Right lobe of liver (tissue), 6 donors: ENCODE data around the gene ABCD4. TPM values are rescaled to one million over a fixed set of nuclear protein-coding genes. Genes with fewer than 3 reads are reported as not detected.
A peak's percentile ranks its signal among the peaks of the same experiment; 100 is the strongest.

ENCODE experiments used
- ATAC-seq, 4 donors: fragments of 200-7000 bp; cut with Tn5 transposase; one replicate each; pipeline ENCODE4 v1.9.1; 2020; ENCODE audit warnings: mild to moderate bottlenecking in 4 of 4, moderate library complexity in 4 of 4
- DNase-seq, 3 donors: peaks; one replicate each; pipeline ENCODE4 v3.0.0-alpha.2; 2020
- H3K27ac ChIP-seq, 3 donors: fragments of 200-600 bp; one replicate each; pipeline ENCODE4 v1.8.0; 2022
- H3K27me3 ChIP-seq, 2 donors: fragments of 200-600 bp; one replicate each; pipeline ENCODE4 v1.8.0; 2022
- H3K36me3 ChIP-seq, 4 donors: fragments of 200-600 bp; sonication (generic) in 1 of 4; one replicate each; pipeline versions ENCODE4 v1.5.1 to v1.8.0; 2017 to 2022; ENCODE audit warnings: control low read depth in 1 of 4
- H3K4me1 ChIP-seq, 4 donors: fragments of 200-600 bp; sonication (generic) in 1 of 4; one replicate each; pipeline versions ENCODE4 v1.5.1 to v1.8.0; 2017 to 2022; ENCODE audit warnings: control low read depth in 1 of 4
- H3K4me3 ChIP-seq, 3 donors: fragments of 200-600 bp; one replicate each; pipeline ENCODE4 v1.8.0; 2022
- H3K9me3 ChIP-seq, 4 donors: fragments of 200-600 bp; sonication (generic) in 1 of 4; one replicate each; pipeline versions ENCODE4 v1.5.1 to v1.8.0; 2017 to 2022; ENCODE audit warnings: control low read depth in 1 of 4
- POLR2A ChIP-seq: fragments of 450-650 bp; IDR thresholded peaks from one replicate; pipeline ENCODE4 v1.6.1; 2017; ENCODE audit warnings: antibody characterized with exemption, mild to moderate bottlenecking
- WGBS: methylation state at CpG from one replicate; pipeline ENCODE4 v1.1.6; 2018; ENCODE audit warnings: low coverage, low lambda C conversion rate; ENCODE audit not compliant: insufficient coverage; ENCODE audit errors: missing lambda C conversion rate; 5-methylcytosine and 5-hydroxymethylcytosine counted together
- intact Hi-C, 2 donors: fragments of 100-400 bp; cut with DNase I; formaldehyde crosslinking; loops; one replicate each; pipeline versions ENCODE4 v1.11.2 to v1.14.1; 2022
- total RNA-seq, 6 experiments: library from RNA; depleted of rRNA in 2 of 6; stranded (reverse); fragments of >200 nt in 2 of 6; fragmentation: NEBNext Ultra II Directional in 3 of 6; extraction: Animal tissue kit (Norgen Biotek cat#: 25700) in 3 of 6; gene quantifications; one replicate each; pipeline versions ENCODE4 v1.1.0 to v1.2.4, GENCODE V29; 2016 to 2023
- TF ChIP-seq, protein P1 (sequence below), 4 donors: fragments of 200-600 bp in 3 of 4; fragments of 450-650 bp in 1 of 4; IDR thresholded peaks; one replicate each; pipeline versions ENCODE4 v1.5.1 to v1.8.0; 2016 to 2022; ENCODE audit warnings: antibody characterized with exemption in 4 of 4, mild to moderate bottlenecking in 2 of 4
- donor health status: DM: no; HTN: yes; CAD: no.
- donor health status: DM: no; HTN: no; CAD: no.
- donor health status: DM: no; HTN: no; CAD: no.
- donor health status: DM: no; HTN: yes; CAD: no.
- donor health status: DM: no; HTN: yes; CAD: no.

The ABCD4 gene
- total RNA-seq, 6 experiments from 2014 or later: 20.3 to 39.3 (median 32.2) TPM

DNA sequence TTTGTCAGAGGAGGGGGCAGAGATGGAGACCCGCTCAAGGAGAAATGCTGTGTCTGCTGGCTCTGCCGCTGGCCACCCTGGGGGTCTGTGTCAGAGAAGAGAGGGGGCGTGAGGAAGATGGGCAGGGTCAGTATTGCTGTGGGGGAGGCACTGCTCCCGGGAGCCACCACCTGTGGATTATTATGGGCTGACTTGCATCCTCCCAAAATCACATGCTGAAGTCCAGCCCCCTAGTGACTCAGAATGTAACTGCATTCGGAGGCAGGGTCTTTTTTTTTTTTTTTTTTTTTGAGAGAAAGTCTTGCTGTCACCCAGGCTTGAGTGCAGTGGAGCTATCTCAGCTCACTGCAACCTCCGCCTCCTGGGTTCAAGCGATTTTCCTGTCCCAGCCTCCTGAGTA, 12.3 kb downstream of the ABCD4 start:
- H3K9me3 ChIP-seq: no peaks in the 10 kb centered on the region
- peak in 1 of 4 donors; percentile 28 for ATAC-seq
- H3K4me3 ChIP-seq: no peak overlapping the region
- no peaks in the 10 kb centered on the region for H3K4me1 ChIP-seq
- no peaks in the 10 kb centered on the region for H3K27me3 ChIP-seq
- DNase-seq: no peak
- 74% methylated on average over 4 of the region's 7 CpGs for WGBS
- no peak overlapping the region for H3K27ac ChIP-seq
- peaks cover 0 to 60% (median 26%) of the 10 kb centered on the region in 4 donors for H3K36me3 ChIP-seq
- TF ChIP-seq POLR2A: no peak
- TF ChIP-seq, protein P1, sequence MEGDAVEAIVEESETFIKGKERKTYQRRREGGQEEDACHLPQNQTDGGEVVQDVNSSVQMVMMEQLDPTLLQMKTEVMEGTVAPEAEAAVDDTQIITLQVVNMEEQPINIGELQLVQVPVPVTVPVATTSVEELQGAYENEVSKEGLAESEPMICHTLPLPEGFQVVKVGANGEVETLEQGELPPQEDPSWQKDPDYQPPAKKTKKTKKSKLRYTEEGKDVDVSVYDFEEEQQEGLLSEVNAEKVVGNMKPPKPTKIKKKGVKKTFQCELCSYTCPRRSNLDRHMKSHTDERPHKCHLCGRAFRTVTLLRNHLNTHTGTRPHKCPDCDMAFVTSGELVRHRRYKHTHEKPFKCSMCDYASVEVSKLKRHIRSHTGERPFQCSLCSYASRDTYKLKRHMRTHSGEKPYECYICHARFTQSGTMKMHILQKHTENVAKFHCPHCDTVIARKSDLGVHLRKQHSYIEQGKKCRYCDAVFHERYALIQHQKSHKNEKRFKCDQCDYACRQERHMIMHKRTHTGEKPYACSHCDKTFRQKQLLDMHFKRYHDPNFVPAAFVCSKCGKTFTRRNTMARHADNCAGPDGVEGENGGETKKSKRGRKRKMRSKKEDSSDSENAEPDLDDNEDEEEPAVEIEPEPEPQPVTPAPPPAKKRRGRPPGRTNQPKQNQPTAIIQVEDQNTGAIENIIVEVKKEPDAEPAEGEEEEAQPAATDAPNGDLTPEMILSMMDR (IDR thresholded peaks at IDR 0.05): peak in 3 of 4 donors; percentile 15 to 32 (median 31)
- intact Hi-C loops: no loop called here

GRCh38 chr14:74289801-74290200, 12.9 kb downstream of the ABCD4 start:
- no peak for TF ChIP-seq POLR2A
- TF ChIP-seq, protein P1 (IDR thresholded peaks at IDR 0.05): no peak
- intact Hi-C loops: no loop called here
- WGBS: 50% methylated on average over 2 of the region's 5 CpGs
- Histone ChIP-seq H3K4me1 (no peaks in the 10 kb centered on the region), H3K27me3 (no peaks in the 10 kb centered on the region), H3K36me3 (peaks cover 0 to 66% (median 28%) of the 10 kb centered on the region in 4 donors), H3K4me3 (no peak overlapping the region), H3K27ac (no peak overlapping the region), H3K9me3 (no peaks in the 10 kb centered on the region)
- ATAC-seq (no peak), DNase-seq (no peak)

- WGBS: no CpG with 5 or more reads among the region's 7 CpGs
- DNase-seq: no peak
- Histone ChIP-seq H3K36me3 (peaks cover 0 to 58% (median 30%) of the 10 kb centered on the region in 4 donors), H3K4me1 (no peaks in the 10 kb centered on the region), H3K4me3 (no peak overlapping the region), H3K9me3 (no peaks in the 10 kb centered on the region), H3K27me3 (no peaks in the 10 kb centered on the region), H3K27ac (no peak overlapping the region)
- intact Hi-C loops: no loop called here
- ATAC-seq: no peak
- TF ChIP-seq POLR2A: no peak
- TF ChIP-seq, protein P1 (IDR thresholded peaks at IDR 0.05): no peak
These were observed 16.0 kb downstream of the ABCD4 start for GRCh38 chr14:74286736-74287135.

GRCh38 chr14:74281069-74281468, 21.7 kb downstream of the ABCD4 start:
- Histone ChIP-seq H3K9me3 (no peaks in the 10 kb centered on the region), H3K4me3 (no peak overlapping the region), H3K27me3 (no peaks in the 10 kb centered on the region), H3K36me3 (peaks cover 0 to 21% (median 8%) of the 10 kb centered on the region in 4 donors), H3K27ac (no peak overlapping the region), H3K4me1 (no peaks in the 10 kb centered on the region)
- ATAC-seq: no peak
- no CpG with 5 or more reads among the region's 2 CpGs for WGBS
- TF ChIP-seq, protein P1 (IDR thresholded peaks at IDR 0.05): no peak
- no peak for TF ChIP-seq POLR2A
- intact Hi-C loops: no loop called here
- no peak for DNase-seq

- ATAC-seq (peak in 1 of 4 donors; percentile 15), DNase-seq (no peak)
- Histone ChIP-seq H3K9me3 (no peaks in the 10 kb centered on the region), H3K36me3 (no peaks in the 10 kb centered on the region), H3K4me3 (no peak overlapping the region), H3K27me3 (no peaks in the 10 kb centered on the region), H3K27ac (no peak overlapping the region), H3K4me1 (no peaks in the 10 kb centered on the region)
- WGBS: no CpG with 5 or more reads among the region's 2 CpGs
- TF ChIP-seq, protein P1 (IDR thresholded peaks at IDR 0.05): no peak
- no peak for TF ChIP-seq POLR2A
- intact Hi-C loops: no loop called here
These were observed 24.7 kb downstream of the ABCD4 start for GRCh38 chr14:74278080-74278479.
